HG03558 (cell line): ENCODE results near the gene LHX1.

Source experiments
- ATAC-seq: cut with Tn5 transposase; IDR thresholded peaks from one replicate; pipeline ENCODE4 v1.9.1; 2021; ENCODE audit warnings: moderate number of reproducible peaks; ENCODE audit not compliant: unreplicated experiment; ENCODE audit errors: extremely low read depth

LHX1 gene

DNA sequence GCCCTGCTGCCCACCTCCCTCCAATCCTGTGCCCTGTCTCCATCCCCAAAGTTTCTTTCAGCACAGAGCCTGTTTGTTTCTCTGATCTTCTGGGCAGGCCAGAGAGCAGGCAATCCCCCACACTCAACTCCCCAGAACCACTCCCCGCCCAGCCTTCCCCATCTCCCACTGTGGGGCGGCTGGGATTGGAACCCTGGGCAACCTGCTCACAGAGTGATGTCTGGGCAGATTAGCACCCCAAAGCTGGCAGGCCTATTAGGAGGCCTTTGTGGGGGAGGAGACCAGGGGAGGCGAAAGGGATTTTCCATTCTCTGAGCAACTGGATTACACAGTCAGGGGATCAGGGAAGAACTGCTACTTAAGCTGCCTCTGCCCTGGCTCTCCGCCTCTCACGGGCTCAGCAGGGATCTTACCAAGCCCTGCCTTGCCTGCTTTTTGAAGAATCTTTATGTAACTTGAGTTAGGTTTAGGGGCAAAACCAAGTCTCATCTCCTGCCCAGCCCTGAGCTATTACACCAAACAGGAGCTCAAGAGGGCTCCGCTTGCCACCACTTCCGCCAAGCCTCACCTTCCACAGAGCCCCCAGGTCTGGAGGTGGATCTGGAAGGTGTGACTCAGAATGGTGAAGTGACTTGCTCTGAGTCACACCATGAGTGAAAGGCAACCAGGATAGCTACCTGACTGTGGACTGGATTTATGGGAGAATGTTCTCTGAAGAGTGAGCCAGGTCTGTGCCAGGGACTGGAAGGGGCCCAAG is 16.0 kb upstream of the LHX1 start:
- ATAC-seq, result no peak

- no peak for ATAC-seq
Measured at GRCh38 chr17:36922175-36922574, 15.1 kb upstream of the LHX1 start.

- no peak for ATAC-seq
Measured at GRCh38 chr17:36923814-36924221, 13.5 kb upstream of the LHX1 start.

- ATAC-seq, result no peak
Measured at GRCh38 chr17:36926226-36926625, 11.0 kb upstream of the LHX1 start.

DNA sequence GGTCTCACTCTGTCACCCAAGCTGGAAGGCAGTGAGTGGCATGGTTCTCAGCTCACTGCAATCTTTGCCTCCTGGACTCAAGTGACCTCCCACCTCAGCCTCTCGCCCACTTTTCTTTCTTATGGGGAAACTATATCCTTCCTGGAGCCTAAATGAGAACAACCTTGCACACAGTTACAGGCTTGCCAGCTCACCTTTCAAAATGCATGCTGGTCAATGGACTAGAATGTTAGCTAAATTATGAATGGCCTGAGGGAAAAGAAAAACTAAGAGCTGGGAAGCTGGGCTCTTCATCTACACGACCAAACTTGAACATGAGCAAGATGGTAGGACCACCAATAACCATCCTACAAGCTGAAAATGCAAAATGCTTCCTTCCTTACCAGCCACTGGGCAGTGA is 10.6 kb upstream of the LHX1 start:
- ATAC-seq, result no peak

DNA sequence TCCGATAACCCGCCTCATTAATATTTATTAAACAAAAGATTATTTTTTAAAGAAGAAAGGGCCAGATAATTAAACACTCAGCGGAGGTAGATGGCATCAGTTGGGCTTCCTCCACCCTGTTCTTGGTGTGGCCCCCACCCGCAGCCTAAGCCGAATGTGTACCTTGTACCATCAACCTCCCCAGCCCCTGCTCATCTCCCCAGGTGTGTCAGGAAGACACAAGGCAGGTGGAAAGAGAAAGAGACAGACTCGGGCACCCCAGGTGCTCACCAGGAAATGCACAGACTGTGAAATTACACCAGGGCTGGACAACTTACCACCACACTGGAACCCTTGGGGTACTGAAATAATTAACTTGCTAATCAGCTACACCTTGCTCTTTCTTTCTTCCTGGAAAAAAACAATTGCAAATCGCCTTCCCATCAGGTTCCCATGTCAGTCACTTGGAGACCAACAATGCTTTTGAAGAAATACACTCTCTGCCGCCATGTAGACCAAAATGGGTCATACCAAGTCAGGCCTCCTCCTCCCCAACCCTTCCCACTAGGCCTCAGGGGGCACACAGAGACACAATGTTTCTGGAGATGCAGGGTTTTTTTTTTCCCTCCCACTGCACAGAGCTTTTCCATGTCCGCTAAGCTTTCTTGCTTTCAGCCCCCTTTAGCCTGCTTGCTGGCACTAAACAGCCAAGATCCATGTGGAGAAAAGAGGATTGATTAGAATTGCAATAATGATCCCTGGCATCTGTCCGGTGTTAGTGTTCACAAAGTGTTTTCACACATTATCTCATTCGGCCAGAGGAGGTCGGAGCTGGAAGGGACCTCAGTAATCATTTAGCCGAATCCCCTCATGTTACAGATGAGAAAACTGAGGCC is 8.6 kb upstream of the LHX1 start:
- no peak for ATAC-seq

- no peak for ATAC-seq
Measured at GRCh38 chr17:36929851-36930582, 7.3 kb upstream of the LHX1 start.

DNA sequence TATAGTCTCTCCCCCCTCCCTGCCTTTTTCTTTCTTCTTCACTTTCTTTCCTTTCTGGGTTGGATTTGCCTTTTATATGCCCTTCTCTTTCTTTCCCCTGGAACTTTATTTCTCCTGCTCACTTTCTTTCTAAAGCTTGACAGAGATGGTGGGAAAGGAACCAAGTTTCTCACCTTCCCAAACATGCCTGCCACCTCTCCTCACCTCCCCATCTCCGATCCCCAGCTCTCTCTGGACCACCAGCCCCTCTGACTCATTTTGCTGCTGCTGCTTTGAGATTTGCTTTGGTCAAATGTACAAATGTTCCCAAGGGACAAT is 6.7 kb upstream of the LHX1 start:
- no peak for ATAC-seq

DNA sequence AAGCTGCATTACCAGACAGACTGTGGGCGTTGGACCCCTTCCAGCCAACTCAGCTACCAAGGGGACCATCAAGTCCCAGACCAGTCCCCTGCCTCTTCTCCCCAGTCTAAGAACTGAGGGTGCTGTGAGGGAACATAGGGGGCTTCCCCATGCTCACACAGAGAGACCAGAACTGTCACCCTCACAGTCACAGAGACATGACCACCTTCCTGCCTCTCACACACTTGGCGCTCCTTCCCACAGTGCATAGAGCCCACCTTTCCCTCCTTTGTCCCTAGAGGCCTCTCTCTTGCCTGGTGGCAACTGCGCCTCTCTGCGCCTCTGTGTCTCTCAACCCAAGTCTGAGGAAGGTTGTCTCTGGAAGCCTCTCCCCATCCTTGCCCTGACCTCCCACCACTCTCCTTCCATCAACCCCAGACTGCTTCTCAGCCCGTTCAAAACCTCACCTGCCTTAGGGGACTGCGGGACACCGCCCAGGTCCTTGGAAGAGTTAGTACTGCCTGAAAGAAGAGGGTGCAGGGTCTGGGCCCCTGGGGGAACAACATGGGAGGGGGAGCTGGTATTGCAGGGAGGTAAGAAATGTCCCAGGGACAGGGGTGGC is 6.1 kb upstream of the LHX1 start:
- no peak for ATAC-seq

DNA sequence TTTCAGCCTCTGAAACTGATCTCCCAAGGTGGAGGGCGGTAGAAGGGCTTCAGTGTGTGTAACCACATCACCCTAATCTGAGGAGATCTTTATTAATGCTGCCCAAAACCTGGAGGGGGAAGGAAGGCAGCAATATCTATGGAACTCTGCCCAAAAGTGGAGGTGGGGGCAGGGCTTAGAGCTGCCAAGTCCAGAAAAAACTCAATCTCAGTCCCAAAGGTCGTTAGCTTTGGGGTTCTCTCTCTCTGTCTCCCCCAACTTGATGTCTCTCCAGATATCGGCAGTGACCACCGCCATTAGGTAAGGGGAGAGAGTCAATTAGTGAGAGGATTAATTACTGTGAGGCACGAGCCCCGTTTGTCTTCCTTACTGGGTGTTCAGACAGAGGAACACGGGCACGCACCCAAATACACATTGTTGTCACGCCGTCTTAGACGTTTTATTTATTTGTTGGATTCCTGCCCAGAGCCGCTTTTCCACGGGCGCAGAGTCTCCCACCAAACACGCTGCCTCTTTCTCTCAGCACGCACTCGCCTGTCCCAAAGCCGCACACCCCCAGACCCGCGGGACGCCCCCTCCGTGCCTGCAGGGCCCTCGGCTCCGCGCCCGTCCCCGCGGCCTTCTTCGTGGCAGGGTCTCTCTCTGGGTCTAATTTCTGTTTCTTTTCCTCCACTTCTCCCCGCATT is 5.4 kb upstream of the LHX1 start:
- no peak for ATAC-seq

GRCh38 chr17:36932383-36932693 is 4.9 kb upstream of the LHX1 start:
- ATAC-seq, result no peak

DNA sequence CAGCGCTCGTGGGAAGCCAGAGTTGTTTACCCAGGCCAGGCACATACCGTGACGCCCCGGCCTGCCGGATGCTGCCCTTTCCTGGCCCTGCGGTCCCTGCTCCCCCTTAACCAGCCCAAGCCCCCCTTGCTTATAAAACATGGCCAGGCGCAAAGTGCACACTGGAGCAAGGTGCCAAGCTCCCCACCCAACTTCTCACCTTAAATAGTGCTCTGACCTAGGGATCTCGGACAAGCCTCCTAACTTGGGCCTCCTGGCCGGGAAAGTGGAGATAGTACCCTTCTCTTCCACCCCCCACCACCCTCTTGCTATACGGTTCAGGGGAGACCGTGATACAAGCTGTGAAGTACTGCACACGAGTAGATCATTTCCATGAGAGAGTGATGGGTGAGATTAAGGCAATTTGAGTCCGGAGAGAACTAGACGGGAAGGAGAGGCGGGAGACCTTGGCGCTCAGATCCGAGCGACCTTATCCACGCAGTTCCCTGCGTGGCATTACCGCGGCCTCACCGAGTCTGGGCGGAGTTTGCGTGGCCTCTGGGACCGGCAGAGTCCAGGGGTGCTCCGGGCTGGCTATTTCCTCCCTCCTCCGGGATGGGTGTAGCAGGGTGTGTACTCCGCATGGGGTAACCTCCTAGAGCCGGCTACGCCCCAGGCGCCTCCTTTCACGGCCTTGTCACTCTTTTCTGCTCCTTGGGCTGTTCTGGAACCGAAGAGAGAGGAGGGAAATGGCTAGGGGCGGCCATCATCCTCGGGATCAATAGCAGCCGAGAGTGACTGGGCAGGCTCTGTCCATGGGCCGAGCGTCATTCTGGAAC is 4.4 kb upstream of the LHX1 start:
- no peak for ATAC-seq

- ATAC-seq, result no peak
Measured at GRCh38 chr17:36933512-36934143, 3.6 kb upstream of the LHX1 start.

GRCh38 chr17:36934144-36934691 is 3.1 kb upstream of the LHX1 start:
- no peak for ATAC-seq

GRCh38 chr17:36934692-36935630 is 2.3 kb upstream of the LHX1 start:
- no peak for ATAC-seq

- ATAC-seq, result no peak
Measured at GRCh38 chr17:36935671-36936454, 1.4 kb upstream of the LHX1 start.

GRCh38 chr17:36936455-36937000 is 747 bp upstream of the LHX1 start:
- no peak for ATAC-seq
